Limb (tissue), 2 donors: Measurements from ENCODE around the gene AMER3.

Source experiments
- DNase-seq, 2 donors: peaks; one replicate each; pipeline ENCODE4 v3.0.0-alpha.2; 2016; ENCODE audit errors: extremely low spot score in 2 of 2

Gene AMER3

DNA sequence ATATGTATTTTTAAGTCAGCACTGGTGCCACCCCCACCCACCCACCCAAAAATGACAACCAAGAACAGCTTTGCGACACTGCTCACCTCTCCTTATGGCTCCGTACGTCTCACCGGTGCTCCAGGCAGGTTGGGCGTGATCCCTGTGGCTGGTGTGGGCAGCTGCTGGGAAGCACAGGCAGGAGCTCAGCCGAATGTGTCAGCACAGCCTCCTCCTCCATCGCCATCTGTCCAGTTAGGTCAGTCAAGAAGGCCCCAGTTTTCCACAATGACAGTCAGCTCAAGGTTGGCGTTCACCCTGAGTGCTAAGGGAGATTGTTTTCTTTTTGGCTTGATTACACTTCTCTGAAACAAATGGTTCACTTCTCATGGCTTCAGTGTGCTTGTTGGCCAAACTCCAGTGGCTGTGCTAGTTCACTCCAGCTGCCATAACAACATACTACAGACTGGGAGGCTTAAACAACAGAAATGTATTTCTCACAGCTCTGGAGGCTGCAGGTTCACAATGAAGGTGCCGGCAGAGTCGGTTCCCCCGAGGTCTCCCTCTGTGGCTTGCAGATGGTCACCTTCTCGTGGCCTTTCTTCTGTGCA is 30.2 kb downstream of the AMER3 start:
- no peak for DNase-seq

DNA sequence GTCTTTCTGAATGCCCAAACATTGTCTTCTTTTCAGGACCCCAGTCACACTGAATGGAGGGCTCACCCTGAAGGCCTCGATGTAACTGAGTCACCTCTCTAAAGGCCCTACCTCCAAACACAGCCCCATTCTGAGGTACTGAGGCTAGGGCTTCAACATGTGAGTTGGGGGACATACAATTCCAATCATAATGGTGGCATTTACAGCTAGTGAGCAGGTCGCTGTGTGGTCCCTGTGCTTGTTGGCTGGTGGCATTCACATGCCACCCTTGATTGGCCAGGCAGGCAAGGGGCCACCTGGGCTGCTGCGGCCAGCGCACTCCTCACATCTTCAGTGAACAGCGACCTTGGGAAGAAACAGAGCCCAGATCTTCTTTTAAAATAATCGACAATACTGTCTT is 30.7 kb downstream of the AMER3 start:
- DNase-seq = no peak

DNA sequence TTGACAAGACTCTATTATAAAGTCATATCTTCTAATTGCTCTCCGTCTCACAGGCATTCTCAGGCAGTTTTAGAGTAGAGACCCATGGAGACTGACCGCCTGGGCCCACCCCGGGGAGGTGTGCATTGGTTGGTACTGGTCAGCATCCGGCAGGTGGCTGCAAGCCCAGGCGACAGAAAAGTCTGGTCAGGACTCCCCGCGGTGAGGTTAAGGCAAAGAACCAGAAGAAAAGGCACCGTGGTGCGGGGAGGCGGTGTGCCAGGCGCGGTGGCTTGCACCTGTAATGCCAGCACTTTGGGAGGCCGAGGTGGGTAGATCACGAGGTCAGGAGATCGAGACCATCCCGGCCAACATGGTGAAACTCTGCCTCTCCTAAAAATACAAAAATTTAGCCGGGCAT is 32.5 kb downstream of the AMER3 start:
- no peak for DNase-seq

DNA sequence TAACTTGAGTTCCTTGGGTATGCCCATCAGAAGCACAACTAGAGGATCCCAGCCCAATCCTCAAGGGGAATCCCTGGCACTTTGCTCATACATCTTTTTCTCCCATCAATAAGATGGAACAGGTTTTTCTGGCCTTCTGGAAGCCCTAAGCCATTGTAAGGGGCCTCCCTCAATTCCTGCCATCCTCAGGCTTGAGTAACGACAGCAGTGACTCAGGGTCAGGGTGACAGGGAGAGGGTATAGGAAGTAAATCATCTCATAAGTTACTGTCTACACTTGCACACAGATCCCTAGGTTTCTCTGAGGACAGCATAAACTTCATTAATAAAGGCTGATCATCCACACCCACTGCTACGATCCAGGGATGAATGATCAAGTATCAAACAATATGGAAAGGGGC is 35.0 kb downstream of the AMER3 start:
- no peak for DNase-seq

DNA sequence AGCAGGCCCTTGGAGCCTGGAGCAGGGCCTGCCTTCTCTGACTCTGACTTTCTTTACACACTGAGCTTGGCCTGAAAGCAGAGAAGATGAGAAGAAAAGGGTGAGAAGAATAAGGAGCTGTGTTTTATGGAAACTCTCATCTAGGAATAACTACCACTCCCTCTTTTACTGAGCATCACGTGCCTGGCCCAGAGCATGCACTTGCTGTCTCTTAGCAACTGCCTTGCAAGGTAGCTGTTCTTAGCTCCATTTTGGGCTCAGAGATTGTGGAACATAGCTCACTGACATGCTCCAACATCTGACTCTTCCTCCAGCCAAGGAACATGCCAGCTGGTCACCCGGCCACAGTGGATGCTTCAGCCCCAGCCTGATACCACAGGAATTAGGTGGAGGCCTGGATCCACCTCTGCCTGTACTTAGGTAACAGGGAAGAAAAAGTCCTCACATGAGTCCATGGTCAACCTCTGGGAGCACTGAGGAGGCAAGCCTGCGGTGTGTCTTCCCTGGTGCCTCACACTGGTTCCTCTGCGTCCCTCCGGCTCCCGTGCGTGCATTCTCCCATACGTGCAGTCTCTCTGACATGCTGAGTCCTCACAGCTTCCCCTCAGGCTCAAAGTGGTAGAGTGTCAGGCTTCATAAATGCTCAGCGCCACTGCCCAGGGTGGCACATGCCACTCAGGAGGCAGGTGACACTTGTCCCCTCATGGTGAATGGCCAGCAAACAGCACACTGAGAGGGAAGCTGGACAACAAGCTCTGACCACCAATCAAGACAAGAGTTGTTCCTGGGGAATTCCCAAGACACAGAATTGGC is 35.7 kb downstream of the AMER3 start:
- no peak for DNase-seq

DNA sequence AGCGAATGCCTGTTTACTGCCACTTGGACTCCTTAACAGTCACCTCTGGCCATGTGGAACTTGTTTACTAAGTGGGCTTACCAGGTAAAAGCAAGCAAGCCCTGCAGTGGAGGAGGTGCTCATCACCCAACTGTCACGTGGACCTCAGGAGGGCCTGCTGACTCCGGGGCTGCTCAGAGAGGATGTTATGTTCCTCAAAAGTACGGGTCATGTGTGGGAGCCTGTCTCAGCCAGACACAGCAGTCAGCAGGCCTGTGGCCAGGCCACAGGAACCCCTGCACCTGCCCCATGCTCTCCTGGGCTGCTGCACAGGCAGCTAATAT is 36.2 kb downstream of the AMER3 start:
- DNase-seq = no peak

GRCh38 chr2:130795431-130795830 is 40.1 kb downstream of the AMER3 start:
- DNase-seq = no peak

GRCh38 chr2:130796290-130796689 is 41.0 kb downstream of the AMER3 start:
- no peak for DNase-seq

- DNase-seq = peak; percentile 88 to 95
These were observed 42.4 kb downstream of the AMER3 start for GRCh38 chr2:130797493-130798435.

DNA sequence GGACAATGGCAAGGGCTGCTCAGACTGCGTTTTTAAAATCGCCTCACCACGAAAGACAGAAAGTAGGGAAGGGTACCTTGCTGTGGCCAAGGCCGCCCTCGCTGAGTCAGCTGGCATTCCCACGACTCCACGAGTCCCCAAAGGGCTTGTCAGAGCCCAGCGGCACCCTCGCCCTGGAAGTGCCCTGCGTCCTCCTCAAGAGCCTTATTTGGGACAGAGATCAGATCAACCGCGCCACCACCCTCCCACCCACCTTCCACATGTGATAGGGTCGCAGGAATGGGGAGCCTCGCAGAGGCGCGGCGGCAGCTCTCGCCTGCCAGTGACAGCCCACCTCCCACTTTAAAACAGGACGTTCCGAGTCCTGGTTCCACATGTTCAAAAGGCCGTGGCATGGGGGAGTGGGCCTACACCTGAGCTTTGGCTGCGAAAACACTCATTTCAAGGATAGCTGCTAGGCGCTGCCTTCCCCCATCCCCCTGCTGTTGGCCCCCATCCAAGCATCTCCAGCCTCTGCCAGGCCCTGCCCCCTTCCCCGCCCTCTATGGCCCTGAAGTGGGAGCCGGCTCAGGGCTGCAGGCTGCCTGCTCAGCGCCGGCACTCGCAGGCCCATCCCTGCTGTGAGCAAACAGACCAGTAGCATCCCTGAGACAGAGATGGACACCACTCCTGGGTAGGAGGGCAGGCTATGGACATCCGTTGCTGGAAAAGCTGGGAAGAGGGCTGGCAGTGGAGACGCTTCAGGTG is 43.3 kb downstream of the AMER3 start:
- peak; percentile 22 to 87 for DNase-seq

DNA sequence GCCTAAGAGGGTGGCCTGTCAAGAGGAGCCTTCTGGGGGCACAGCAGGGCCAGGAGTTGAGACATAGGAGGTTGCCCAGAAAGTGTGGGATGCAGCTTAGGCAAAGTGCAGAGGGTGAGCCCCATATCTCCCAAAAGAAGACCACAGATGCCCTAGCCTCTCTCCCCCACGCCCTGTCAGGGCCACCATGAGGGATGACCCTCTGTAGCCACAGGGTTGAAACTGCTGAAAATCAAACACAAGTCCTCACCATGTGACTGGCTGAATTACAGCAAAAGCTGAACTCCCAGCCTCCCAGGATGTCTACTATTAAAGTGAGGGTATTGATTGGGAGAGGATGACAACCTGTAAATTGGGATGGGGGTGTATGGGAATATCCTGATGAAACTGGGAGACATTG is 44.0 kb downstream of the AMER3 start:
- no peak for DNase-seq

DNA sequence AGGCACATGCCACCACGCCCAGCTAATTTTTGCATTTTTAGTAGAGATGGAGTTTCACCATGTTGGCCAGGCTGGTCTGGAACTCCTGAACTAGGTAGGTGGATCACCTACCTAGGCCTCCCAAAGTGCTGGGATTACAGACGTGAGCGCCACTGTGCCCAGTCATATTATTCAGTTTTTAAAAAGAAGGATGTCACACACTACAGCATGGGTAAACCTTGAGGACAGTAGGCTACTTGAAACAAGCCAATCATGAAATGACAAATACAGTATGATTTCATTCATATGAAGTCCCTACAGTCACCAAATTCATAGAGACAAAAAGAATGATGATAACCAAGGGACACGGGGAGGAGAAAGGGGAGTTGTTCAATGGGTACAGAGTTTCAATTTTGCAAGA is 50.3 kb downstream of the AMER3 start:
- no peak for DNase-seq

GRCh38 chr2:130806370-130806769 is 51.0 kb downstream of the AMER3 start:
- DNase-seq = no peak

DNA sequence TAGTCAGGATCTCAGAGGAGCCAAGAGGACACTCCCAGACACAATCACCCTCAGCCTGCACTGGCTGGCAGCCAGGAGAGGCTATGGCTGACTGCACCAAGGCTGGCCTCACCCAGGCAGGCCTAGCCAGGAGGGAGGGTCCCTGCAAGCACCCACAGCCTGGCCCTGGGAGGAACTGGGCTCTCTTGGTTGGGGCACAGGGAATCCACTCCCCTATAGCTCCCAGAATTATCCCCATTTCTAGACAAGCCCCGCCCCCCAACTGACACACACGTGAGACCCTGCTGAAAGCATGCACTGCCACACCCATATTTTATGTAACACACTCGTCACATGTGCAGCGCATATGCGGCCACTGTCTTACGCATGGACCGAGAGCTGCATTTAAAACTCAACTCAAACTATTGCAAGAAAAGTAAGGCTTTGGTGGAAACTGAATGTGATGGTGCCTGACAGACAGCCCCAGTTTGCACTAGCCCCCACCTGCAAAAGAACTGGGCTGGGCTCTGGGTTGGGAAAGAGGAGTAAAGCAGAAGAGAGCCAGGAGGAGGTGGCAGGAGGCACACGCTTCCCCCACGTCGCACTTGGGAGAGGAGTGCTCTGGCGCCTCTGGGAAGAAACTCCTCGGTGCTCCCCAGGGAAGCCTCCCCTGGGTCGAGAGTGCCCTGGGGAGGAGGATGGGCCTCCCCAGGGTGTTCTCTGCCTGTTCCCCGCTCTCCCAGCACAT is 52.5 kb downstream of the AMER3 start:
- DNase-seq = peak in 1 of 2 donors; percentile 16

GRCh38 chr2:130808482-130809268 is 53.3 kb downstream of the AMER3 start:
- no peak for DNase-seq

DNA sequence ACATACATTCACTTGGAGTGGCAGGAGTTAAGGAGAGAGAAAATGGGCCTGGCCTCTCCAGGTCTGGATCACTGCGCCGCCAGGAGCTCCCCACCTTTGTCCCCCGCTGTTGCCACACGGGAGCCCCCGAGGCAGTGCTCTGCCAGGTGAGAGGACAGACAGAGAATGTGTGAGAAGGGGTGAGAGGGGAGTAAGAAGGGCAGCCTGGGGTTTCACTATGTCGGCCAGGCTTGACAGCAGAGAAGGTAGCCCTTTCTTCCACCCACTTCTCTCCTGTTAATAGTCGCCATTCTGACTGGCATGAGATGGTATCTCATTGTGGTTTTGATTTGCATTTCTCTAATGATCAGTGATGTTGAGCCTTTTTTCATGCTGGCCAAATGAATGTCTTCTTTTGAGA is 55.1 kb downstream of the AMER3 start:
- DNase-seq = no peak

GRCh38 chr2:130813722-130814121 is 58.4 kb downstream of the AMER3 start:
- DNase-seq = no peak

GRCh38 chr2:130814931-130815680 is 59.8 kb downstream of the AMER3 start:
- DNase-seq = no peak
